K562 (cell line): ENCODE results near the gene CROT. TPM values are rescaled to one million over a fixed set of nuclear protein-coding genes. Genes with fewer than 3 reads are reported as not detected.

ENCODE experiments used
- ATAC-seq: fragments of 200-7000 bp; cut with Tn5 transposase; 3 replicates; pipeline ENCODE4 v1.9.1; 2020; ENCODE audit warnings: moderate library complexity
- BruUV-seq: library from RNA; stranded (reverse); fragments of 400-500 nt; replicated peaks from 2 replicates; lab custom pipeline; 2021; lab: Mats Ljungman, UMichigan
- CTCF ChIA-PET: fragments of 300-600 bp; formaldehyde crosslinking; extraction: SDS; loops from one replicate; lab custom pipeline; 2021; ENCODE audit warnings: low intra/inter-chr PET ratio; lab: Yijun Ruan, JAX
- POLR2A ChIA-PET: fragments of 300-600, 350-650 bp; sonication (Branson Sonifier 250); formaldehyde crosslinking; extraction: SDS; loops from one replicate; lab custom pipeline; 2021; ENCODE audit warnings: antibody characterized with exemption, inconsistent platforms; lab: Yijun Ruan, JAX
- DNase-seq, 4 experiments: peaks; one replicate each; pipeline versions ENCODE4 v3.0.0 to v3.0.0-alpha.2; 2011 to 2018; ENCODE audit warnings: low spot score in 3 of 4, mixed read lengths in 3 of 4; ENCODE audit errors: extremely low read depth in 1 of 4
- FAIRE-seq: peaks from 2 replicates; lab custom pipeline; 2011; peaks lifted over from hg19 to GRCh38; lab: Jason Lieb, UNC
- H2AFZ ChIP-seq: 2 replicates; pipeline ENCODE4 v1.6.0; 2011; ENCODE audit warnings: low read depth, low read length, control low read depth, inconsistent platforms
- H3K27ac ChIP-seq: fragments of 200-600 bp; 3 replicates; pipeline ENCODE4 v1.8.0; 2011; ENCODE audit warnings: low read depth, mild to moderate bottlenecking, control low read depth, inconsistent platforms, low read length, moderate library complexity, mixed read lengths; ENCODE audit errors: extremely low read depth
- H3K27me3 ChIP-seq, 2 experiments: fragments of 300-600 bp in 1 of 2; 2 replicates in 1 of 2; 3 replicates in 1 of 2; pipeline versions ENCODE4 v1.6.0 to v1.8.0; 2011; ENCODE audit warnings: inconsistent platforms in 2 of 2, low read length in 2 of 2, mild to moderate bottlenecking in 1 of 2, mixed read lengths in 1 of 2, moderate library complexity in 1 of 2; ENCODE audit not compliant: control insufficient read depth in 2 of 2, insufficient read depth in 2 of 2
- H3K36me3 ChIP-seq: fragments of 300-600 bp; 3 replicates; pipeline ENCODE4 v1.8.0; 2011; ENCODE audit warnings: mild to moderate bottlenecking, low read length, inconsistent platforms; ENCODE audit not compliant: control insufficient read depth, insufficient read depth
- H3K4me1 ChIP-seq, 2 experiments: fragments of 200-600 bp in 1 of 2; replicated peaks in 1 of 2; 2 replicates in 1 of 2; 3 replicates in 1 of 2; pipeline versions ENCODE4 v1.5.1 to v1.8.0; 2011; ENCODE audit warnings: inconsistent platforms in 2 of 2, low read length in 2 of 2, mild to moderate bottlenecking in 1 of 2, mixed read lengths in 1 of 2, moderate library complexity in 1 of 2; ENCODE audit not compliant: control insufficient read depth in 2 of 2, insufficient read depth in 2 of 2
- H3K4me2 ChIP-seq: 2 replicates; pipeline ENCODE4 v1.6.1; 2011; ENCODE audit warnings: low read length, control low read depth, inconsistent platforms, mixed read lengths; ENCODE audit not compliant: insufficient read depth
- H3K4me3 ChIP-seq: fragments of 200-600 bp; sonication (generic), shearing (Covaris generic); 2 replicates; pipeline ENCODE4 v1.5.1; 2016; ENCODE audit warnings: control low read depth, inconsistent platforms
- H3K79me2 ChIP-seq: fragments of 200-600 bp; 3 replicates; pipeline ENCODE4 v1.8.0; 2011; ENCODE audit warnings: low read length, inconsistent platforms; ENCODE audit not compliant: control insufficient read depth, insufficient read depth
- H3K9ac ChIP-seq, 2 experiments: 2 replicates each; pipeline versions ENCODE4 v1.6.0 to v1.6.1; 2011; ENCODE audit warnings: low read depth in 2 of 2, low read length in 2 of 2, control low read depth in 1 of 2, inconsistent platforms in 1 of 2, mild to moderate bottlenecking in 1 of 2, mixed read lengths in 1 of 2; ENCODE audit not compliant: insufficient read depth in 1 of 2
- H3K9me1 ChIP-seq: one replicate; pipeline ENCODE4 v1.6.0; 2011; ENCODE audit warnings: inconsistent platforms, mild to moderate bottlenecking, low read length, moderate library complexity; ENCODE audit not compliant: control insufficient read depth, insufficient read depth
- H3K9me3 ChIP-seq: replicated peaks from 2 replicates; pipeline ENCODE4 v1.5.1; 2011; ENCODE audit warnings: low read depth, low read length, inconsistent platforms; ENCODE audit not compliant: control insufficient read depth, insufficient read depth
- H4K20me1 ChIP-seq: replicated peaks from 2 replicates; pipeline ENCODE4 v1.6.1; 2011; ENCODE audit warnings: low read length, inconsistent platforms, mixed read lengths; ENCODE audit not compliant: control insufficient read depth, insufficient read depth
- E2F6 ChIP-seq, 2 experiments: IDR thresholded peaks; 2 replicates each; pipeline ENCODE4 v1.6.1; 2011; ENCODE audit warnings: borderline replicate concordance in 1 of 2, control low read depth in 1 of 2, low read depth in 1 of 2, low read length in 1 of 2, mild to moderate bottlenecking in 1 of 2, mixed read lengths in 1 of 2, moderate library complexity in 1 of 2; ENCODE audit not compliant: insufficient read depth in 1 of 2, insufficient read length in 1 of 2, poor library complexity in 1 of 2, severe bottlenecking in 1 of 2; ENCODE audit errors: extremely low read depth in 1 of 2
- FIP1L1 ChIP-seq: fragments of 200-400 bp; formaldehyde crosslinking; IDR thresholded peaks from 2 replicates; pipeline ENCODE4 v1.6.1; 2018; ENCODE audit warnings: mild to moderate bottlenecking, low read depth, low read length; ENCODE audit not compliant: poor library complexity, severe bottlenecking
- MCM2 ChIP-seq: fragments of 450-650 bp; IDR thresholded peaks from 2 replicates; pipeline ENCODE4 v1.6.1; 2017; ENCODE audit warnings: low read depth, mild to moderate bottlenecking
- MYC ChIP-seq, 2 experiments: fragments of 250-450 bp in 1 of 2; sonication (Bioruptor Pico) in 1 of 2; IDR thresholded peaks; 2 replicates each; pipeline versions ENCODE4 v1.5.1 to v1.6.1; 2012 to 2021; ENCODE audit warnings: low read depth in 2 of 2, borderline replicate concordance in 1 of 2, improper control_type of control experiment in 1 of 2, low read length in 1 of 2, mild to moderate bottlenecking in 1 of 2, moderate library complexity in 1 of 2
- POLR2B ChIP-seq: fragments of 450-650 bp; IDR thresholded peaks from 2 replicates; pipeline ENCODE4 v1.6.1; 2018; ENCODE audit warnings: low read depth; ENCODE audit not compliant: partially characterized antibody
- POLR2G ChIP-seq: fragments of 200-400 bp; formaldehyde crosslinking; IDR thresholded peaks from 2 replicates; pipeline ENCODE4 v1.6.1; 2017; ENCODE audit warnings: low read depth, mild to moderate bottlenecking, antibody characterized with exemption, low read length, moderate library complexity
- POU5F1 ChIP-seq: fragments of 150-350 bp; IDR thresholded peaks from 2 replicates; pipeline ENCODE4 v1.6.1; 2014; ENCODE audit warnings: borderline replicate concordance, low read length, low read depth, mild to moderate bottlenecking; ENCODE audit not compliant: partially characterized antibody
- PYGO2 ChIP-seq: fragments of 450-650 bp; IDR thresholded peaks from 2 replicates; pipeline ENCODE4 v1.6.1; 2016; ENCODE audit warnings: mild to moderate bottlenecking, missing genetic modification characterization, moderate library complexity, missing compliant biosample characterization
- RBM25 ChIP-seq: fragments of 200-400 bp; formaldehyde crosslinking; IDR thresholded peaks from 2 replicates; pipeline ENCODE4 v1.6.1; 2018; ENCODE audit warnings: low read length, low read depth, moderate library complexity; ENCODE audit not compliant: severe bottlenecking
- RNF2 ChIP-seq: sonication (generic); IDR thresholded peaks from 2 replicates; pipeline ENCODE4 v1.6.1; 2016
- SNRNP70 ChIP-seq: fragments of 200-400 bp; formaldehyde crosslinking; optimal IDR thresholded peaks from 2 replicates; pipeline ENCODE3; 2017; ENCODE audit warnings: low read depth, low read length
- SUPT5H ChIP-seq: fragments of 450-650 bp; IDR thresholded peaks from 2 replicates; pipeline ENCODE4 v1.6.1; 2016
- TEAD1 ChIP-seq, 2 experiments: fragments of 450-650 bp in 1 of 2; sonication (generic) in 1 of 2; formaldehyde crosslinking; IDR thresholded peaks; 2 replicates each; pipeline versions ENCODE4 v1.4.0 to v1.8.0; 2020 to 2022; ENCODE audit warnings: mild to moderate bottlenecking in 2 of 2, missing genetic modification reagents in 1 of 2
- ZBTB2 ChIP-seq: fragments of 450-650 bp; IDR thresholded peaks from 2 replicates; pipeline ENCODE4 v1.6.1; 2016; ENCODE audit warnings: antibody characterized with exemption
- ZNF146 ChIP-seq: IDR thresholded peaks from one replicate; pipeline ENCODE4 v1.6.1; 2018; ENCODE audit warnings: missing compliant biosample characterization; ENCODE audit not compliant: unreplicated experiment
- in situ Hi-C: fragments of 300-500 bp; cut with MboI; formaldehyde crosslinking; loops from 4 replicates; pipeline ENCODE4 v1.15.0; 2018; ENCODE audit warnings: inconsistent platforms, mixed read lengths
- intact Hi-C: fragments of 100-400 bp; cut with micrococcal nuclease; formaldehyde crosslinking; loops from 2 replicates; pipeline ENCODE4 v1.14.2; 2022
- polyA plus RNA-seq, 8 experiments: library from polyadenylated mRNA; depleted of rRNA in 4 of 8; stranded (reverse) in 5 of 8; unstranded in 3 of 8; fragments of >200 nt; fragmentation: Nextera tagmentation in 2 of 8; fragmentation: Illumina TruSeq in 1 of 8; extraction: Ambion mirVana in 2 of 8; extraction: Trizol in 1 of 8; gene quantifications; 2 replicates each; pipeline versions ENCODE4 v1.2.1 to v1.2.3, GENCODE V29; 2011 to 2014; ENCODE audit warnings: inconsistent platforms in 1 of 8, missing spikeins in 1 of 8
- total RNA-seq, 7 experiments: library from RNA; depleted of rRNA in 6 of 7; stranded (reverse); fragments of >200 nt in 6 of 7; fragmentation: Illumina TruSeq in 2 of 7; extraction: Trizol in 2 of 7; gene quantifications; 2 replicates each; pipeline versions ENCODE4 v1.2.1 to v1.2.3, GENCODE V29; 2011 to 2021; ENCODE audit warnings: low replicate concordance in 1 of 7
- TF ChIP-seq, protein P1 (sequence below): fragments of 450-650 bp; IDR thresholded peaks from 2 replicates; pipeline ENCODE4 v1.6.1; 2016; ENCODE audit warnings: borderline replicate concordance

CROT gene
- total and polyA plus RNA-seq, 9 of the 15 experiments (the other 6 are each of a cell fraction or from before 2014, with no cell fraction given): 2.5 to 8.1 (median 5.1) TPM

DNA sequence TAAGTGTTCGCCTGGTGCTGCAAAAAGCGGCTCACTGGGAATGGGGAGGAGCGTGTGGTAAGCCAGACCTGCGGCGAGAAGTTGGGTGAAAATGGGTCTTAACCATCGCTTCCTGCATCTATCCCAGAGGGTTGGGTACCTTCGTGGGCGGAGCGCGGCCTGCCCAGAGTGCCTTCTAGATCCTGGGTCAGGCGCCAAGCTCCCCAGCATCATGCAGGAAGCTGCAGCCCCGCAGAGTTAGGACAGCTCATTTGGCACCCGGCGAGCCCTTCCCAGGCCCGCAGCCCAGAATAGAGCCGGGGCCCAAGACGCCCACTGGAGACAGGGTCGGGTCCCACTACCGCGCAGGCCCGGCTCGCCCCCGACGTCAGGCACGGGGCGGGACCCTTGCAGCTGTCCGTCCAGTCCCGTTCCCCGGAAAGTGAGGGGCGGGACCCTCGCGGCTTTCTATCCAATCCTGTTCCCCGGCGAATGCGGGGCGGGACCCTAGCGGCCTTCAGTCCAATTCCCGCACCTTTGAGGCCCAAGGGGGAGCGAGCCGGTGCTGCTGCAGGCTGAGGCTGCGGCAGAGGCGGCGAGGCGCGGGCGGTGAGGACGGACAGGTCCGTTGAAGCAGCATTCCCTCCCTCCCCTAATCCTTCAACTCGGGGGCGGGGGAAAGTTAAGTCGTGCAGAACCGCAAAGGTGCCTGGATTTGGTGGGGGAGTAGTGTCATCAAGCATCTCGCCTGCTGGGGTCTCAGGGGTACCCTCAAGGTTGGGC lies at the start of gene CROT (continued):
- TF ChIP-seq MYC (IDR thresholded peaks at IDR 0.05; ENCODE audit: low read depth, low read length) (peak; percentile 34; the same call in 1 of the 2 replicates), MYC (CRISPR knock-in tag; IDR thresholded peaks at IDR 0.05; ENCODE audit: borderline replicate concordance, low read depth) (no peak), E2F6 (IDR thresholded peaks at IDR 0.05; ENCODE audit: borderline replicate concordance in 1 of 2, extremely low read depth in 1 of 2, insufficient read depth in 1 of 2, insufficient read length in 1 of 2, low read depth in 1 of 2, low read length in 1 of 2, poor library complexity in 1 of 2, severe bottlenecking in 1 of 2) (peak; percentile 86 to 90), ZBTB2 (no peak; the same call in 1 of the 2 replicates), RNF2 (peak; percentile 57; the same call in 1 of the 2 replicates), SUPT5H (peak; percentile 69), POLR2G (peak; percentile 92)

DNA sequence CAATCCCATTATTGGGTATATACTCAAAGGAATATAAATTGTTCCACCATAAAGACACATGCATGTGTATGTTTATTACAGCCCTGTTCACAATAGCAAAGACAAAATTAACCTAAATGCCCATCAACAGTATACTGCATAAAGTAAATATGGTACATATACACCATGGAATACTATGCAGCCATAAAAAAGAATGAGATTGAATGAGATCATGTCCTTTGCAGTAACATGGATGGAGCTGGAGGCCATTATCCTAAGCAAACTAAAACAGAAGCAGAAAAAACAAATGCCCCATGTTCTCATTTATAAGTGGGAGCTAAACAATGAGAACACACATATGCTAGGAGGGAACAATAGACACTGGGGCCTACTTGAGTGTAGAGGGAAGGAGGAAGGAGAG lies 44.7 kb upstream of the CROT start:
- Histone ChIP-seq H3K27me3 (peaks cover 0 to 9% of the 10 kb centered on the region in 2 experiments; a peak in 1 of 5 replicates), H2AFZ (no peak overlapping the region), H4K20me1 (no peaks in the 10 kb centered on the region), H3K4me1 (no peaks in the 10 kb centered on the region), H3K4me2 (no peak overlapping the region), H3K4me3 (no peak overlapping the region), H3K9me1 (no peaks in the 10 kb centered on the region), H3K79me2 (no peaks in the 10 kb centered on the region), H3K36me3 (no peaks in the 10 kb centered on the region), H3K9ac (no peak overlapping the region), H3K27ac (no peak overlapping the region), H3K9me3 (no peaks in the 10 kb centered on the region)
- no peak for FAIRE-seq
- intact Hi-C loops: no loop called here
- no peak for ATAC-seq
- POLR2A ChIA-PET: no interaction called here
- no peak for DNase-seq
- CTCF ChIA-PET: no interaction called here
- BruUV-seq: no TSS peak
- in situ Hi-C loops: no loop called here
- TF ChIP-seq POLR2B (no peak), SNRNP70 (no peak), TEAD1 (CRISPR knock-in tag; IDR thresholded peaks at IDR 0.05) (no peak), PYGO2 (tag) (no peak), MCM2 (no peak), POU5F1 (no peak), ZNF146 (CRISPR knock-in tag) (peak; percentile 85), RBM25 (peak; percentile 43), FIP1L1 (no peak)
- TF ChIP-seq, protein P1, sequence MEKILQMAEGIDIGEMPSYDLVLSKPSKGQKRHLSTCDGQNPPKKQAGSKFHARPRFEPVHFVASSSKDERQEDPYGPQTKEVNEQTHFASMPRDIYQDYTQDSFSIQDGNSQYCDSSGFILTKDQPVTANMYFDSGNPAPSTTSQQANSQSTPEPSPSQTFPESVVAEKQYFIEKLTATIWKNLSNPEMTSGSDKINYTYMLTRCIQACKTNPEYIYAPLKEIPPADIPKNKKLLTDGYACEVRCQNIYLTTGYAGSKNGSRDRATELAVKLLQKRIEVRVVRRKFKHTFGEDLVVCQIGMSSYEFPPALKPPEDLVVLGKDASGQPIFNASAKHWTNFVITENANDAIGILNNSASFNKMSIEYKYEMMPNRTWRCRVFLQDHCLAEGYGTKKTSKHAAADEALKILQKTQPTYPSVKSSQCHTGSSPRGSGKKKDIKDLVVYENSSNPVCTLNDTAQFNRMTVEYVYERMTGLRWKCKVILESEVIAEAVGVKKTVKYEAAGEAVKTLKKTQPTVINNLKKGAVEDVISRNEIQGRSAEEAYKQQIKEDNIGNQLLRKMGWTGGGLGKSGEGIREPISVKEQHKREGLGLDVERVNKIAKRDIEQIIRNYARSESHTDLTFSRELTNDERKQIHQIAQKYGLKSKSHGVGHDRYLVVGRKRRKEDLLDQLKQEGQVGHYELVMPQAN: no peak
